ENCODE data around the gene CORO2B. TPM values are rescaled to one million over a fixed set of nuclear protein-coding genes. Genes with fewer than 3 reads are reported as not detected.

The CORO2B gene
- total and polyA plus RNA-seq, 9 of the 15 experiments (the other 6 are each of a cell fraction or from before 2014, with no cell fraction given): not detected

DNA sequence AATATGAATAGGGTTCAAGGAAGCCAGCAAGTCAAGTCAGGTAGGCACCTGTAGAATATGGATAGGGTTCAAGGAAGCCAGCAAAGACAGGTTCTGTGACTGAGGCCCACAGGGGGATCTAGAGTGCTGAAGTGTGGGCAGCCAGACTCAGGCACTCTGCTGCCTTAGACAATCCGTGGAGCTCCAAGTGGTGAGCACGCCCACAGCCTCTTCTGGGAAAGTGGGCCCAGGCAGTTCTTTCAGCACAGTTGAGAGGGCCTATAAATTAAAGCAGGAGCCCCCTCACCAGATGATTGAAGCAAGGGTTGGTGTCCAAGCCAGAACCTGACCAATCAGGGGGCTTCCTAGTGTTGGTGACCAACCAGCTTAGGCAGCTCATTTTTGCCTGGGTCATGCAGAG lies 190.9 kb downstream of the CORO2B start:
- H4K20me1 ChIP-seq (replicated peaks; ENCODE audit: control insufficient read depth, insufficient read depth, low read length): no peaks in the 10 kb centered on the region
- no peak overlapping the region for H3K9ac ChIP-seq (ENCODE audit: insufficient read depth in 1 of 2, low read depth in 2 of 2, low read length in 2 of 2)
- no TSS peak for BruUV-seq (replicated peaks)
- H3K9me3 ChIP-seq (replicated peaks; ENCODE audit: control insufficient read depth, insufficient read depth, low read depth, low read length): no peaks in the 10 kb centered on the region
- H3K4me2 ChIP-seq (ENCODE audit: insufficient read depth, low read length): no peak overlapping the region
- no peaks in the 10 kb centered on the region for H3K36me3 ChIP-seq (ENCODE audit: control insufficient read depth, insufficient read depth, low read length)
- CTCF ChIA-PET (ENCODE audit: low intra/inter-chr PET ratio): no interaction called here
- FAIRE-seq (no peak), DNase-seq (ENCODE audit: extremely low read depth in 1 of 4, low spot score in 3 of 4) (no peak), ATAC-seq (no peak)
- no peaks in the 10 kb centered on the region for H3K9me1 ChIP-seq (ENCODE audit: control insufficient read depth, insufficient read depth, low read length)
- POLR2A ChIA-PET: interaction anchor here (0.6 kb wide), 1 partner anchor 51 kb away, joined by 3 read pairs; the partner anchor contains the start of gene ANP32A
- no peak overlapping the region for H3K27ac ChIP-seq (ENCODE audit: extremely low read depth, low read depth, low read length)
- intact Hi-C loops (cut with micrococcal nuclease): no loop called here
- WGBS (ENCODE audit: insufficient coverage, low coverage, missing lambda C conversion rate): 0% methylated on average over 2 of the region's 2 CpGs
- H3K4me3 ChIP-seq: no peak overlapping the region
- in situ Hi-C loops (cut with MboI): no loop called here
- no peaks in the 10 kb centered on the region for H3K4me1 ChIP-seq (replicated peaks in 1 of 2; ENCODE audit: control insufficient read depth in 2 of 2, insufficient read depth in 2 of 2, low read length in 2 of 2)
- no peaks in the 10 kb centered on the region for H3K79me2 ChIP-seq (ENCODE audit: control insufficient read depth, insufficient read depth, low read length)
- no peak overlapping the region for H2AFZ ChIP-seq (ENCODE audit: low read depth, low read length)
- peaks cover 3 to 13% of the 10 kb centered on the region in 2 experiments; a peak in 3 of 5 replicates for H3K27me3 ChIP-seq (ENCODE audit: control insufficient read depth in 2 of 2, insufficient read depth in 2 of 2, low read length in 2 of 2)
- TF ChIP-seq, protein P1, sequence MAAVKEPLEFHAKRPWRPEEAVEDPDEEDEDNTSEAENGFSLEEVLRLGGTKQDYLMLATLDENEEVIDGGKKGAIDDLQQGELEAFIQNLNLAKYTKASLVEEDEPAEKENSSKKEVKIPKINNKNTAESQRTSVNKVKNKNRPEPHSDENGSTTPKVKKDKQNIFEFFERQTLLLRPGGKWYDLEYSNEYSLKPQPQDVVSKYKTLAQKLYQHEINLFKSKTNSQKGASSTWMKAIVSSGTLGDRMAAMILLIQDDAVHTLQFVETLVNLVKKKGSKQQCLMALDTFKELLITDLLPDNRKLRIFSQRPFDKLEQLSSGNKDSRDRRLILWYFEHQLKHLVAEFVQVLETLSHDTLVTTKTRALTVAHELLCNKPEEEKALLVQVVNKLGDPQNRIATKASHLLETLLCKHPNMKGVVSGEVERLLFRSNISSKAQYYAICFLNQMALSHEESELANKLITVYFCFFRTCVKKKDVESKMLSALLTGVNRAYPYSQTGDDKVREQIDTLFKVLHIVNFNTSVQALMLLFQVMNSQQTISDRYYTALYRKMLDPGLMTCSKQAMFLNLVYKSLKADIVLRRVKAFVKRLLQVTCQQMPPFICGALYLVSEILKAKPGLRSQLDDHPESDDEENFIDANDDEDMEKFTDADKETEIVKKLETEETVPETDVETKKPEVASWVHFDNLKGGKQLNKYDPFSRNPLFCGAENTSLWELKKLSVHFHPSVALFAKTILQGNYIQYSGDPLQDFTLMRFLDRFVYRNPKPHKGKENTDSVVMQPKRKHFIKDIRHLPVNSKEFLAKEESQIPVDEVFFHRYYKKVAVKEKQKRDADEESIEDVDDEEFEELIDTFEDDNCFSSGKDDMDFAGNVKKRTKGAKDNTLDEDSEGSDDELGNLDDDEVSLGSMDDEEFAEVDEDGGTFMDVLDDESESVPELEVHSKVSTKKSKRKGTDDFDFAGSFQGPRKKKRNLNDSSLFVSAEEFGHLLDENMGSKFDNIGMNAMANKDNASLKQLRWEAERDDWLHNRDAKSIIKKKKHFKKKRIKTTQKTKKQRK (IDR thresholded peaks at IDR 0.05; ENCODE audit: borderline replicate concordance, low read depth, low read length): no peak
- TF ChIP-seq, protein P2, sequence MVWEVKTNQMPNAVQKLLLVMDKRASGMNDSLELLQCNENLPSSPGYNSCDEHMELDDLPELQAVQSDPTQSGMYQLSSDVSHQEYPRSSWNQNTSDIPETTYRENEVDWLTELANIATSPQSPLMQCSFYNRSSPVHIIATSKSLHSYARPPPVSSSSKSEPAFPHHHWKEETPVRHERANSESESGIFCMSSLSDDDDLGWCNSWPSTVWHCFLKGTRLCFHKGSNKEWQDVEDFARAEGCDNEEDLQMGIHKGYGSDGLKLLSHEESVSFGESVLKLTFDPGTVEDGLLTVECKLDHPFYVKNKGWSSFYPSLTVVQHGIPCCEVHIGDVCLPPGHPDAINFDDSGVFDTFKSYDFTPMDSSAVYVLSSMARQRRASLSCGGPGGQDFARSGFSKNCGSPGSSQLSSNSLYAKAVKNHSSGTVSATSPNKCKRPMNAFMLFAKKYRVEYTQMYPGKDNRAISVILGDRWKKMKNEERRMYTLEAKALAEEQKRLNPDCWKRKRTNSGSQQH (CRISPR knock-in tag; IDR thresholded peaks at IDR 0.05): no peak
- no peak for TF ChIP-seq ZBTB17 (CRISPR knock-in tag; IDR thresholded peaks at IDR 0.05)
- TF ChIP-seq SMAD4 (CRISPR knock-in tag; conservative IDR thresholded peaks at IDR 0.05): no peak
- no peak for TF ChIP-seq ZKSCAN8 (CRISPR knock-in tag; IDR thresholded peaks at IDR 0.05)
- no peak for TF ChIP-seq KDM5B (IDR thresholded peaks at IDR 0.05; ENCODE audit: insufficient replicate concordance, low read depth, low read length)
- no peak for TF ChIP-seq SETDB1 (IDR thresholded peaks at IDR 0.05; ENCODE audit: low read length)
- TF ChIP-seq EZH2 (IDR thresholded peaks at IDR 0.05; ENCODE audit: borderline replicate concordance, low read depth, low read length): no peak
- no peak for TF ChIP-seq DPF2 (IDR thresholded peaks at IDR 0.05)
- TF ChIP-seq, protein P3, sequence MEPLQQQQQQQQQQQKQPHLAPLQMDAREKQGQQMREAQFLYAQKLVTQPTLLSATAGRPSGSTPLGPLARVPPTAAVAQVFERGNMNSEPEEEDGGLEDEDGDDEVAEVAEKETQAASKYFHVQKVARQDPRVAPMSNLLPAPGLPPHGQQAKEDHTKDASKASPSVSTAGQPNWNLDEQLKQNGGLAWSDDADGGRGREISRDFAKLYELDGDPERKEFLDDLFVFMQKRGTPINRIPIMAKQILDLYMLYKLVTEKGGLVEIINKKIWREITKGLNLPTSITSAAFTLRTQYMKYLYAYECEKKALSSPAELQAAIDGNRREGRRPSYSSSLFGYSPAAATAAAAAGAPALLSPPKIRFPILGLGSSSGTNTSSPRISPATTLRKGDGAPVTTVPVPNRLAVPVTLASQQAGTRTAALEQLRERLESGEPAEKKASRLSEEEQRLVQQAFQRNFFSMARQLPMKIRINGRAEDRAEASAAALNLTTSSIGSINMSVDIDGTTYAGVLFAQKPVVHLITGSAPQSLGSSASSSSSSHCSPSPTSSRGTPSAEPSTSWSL (CRISPR knock-in tag; IDR thresholded peaks at IDR 0.05; ENCODE audit: borderline replicate concordance): no peak
- TF ChIP-seq ZSCAN29 (IDR thresholded peaks at IDR 0.05): no peak
- no peak for TF ChIP-seq SMAD1 (IDR thresholded peaks at IDR 0.05; ENCODE audit: low read depth, low read length, partially characterized antibody)
- no peak for TF ChIP-seq ZKSCAN1 (IDR thresholded peaks at IDR 0.05; ENCODE audit: low read depth, low read length)
- no peak for TF ChIP-seq TAF9B (IDR thresholded peaks at IDR 0.05; ENCODE audit: partially characterized antibody)

All from K562 (cell line).